GM13976 (cell line): ENCODE measurements around the gene GLIS1.

ENCODE experiments used
- DNase-seq: peaks from one replicate; pipeline ENCODE4 v3.0.0; 2012; ENCODE audit warnings: low spot score
- CTCF ChIP-seq: IDR thresholded peaks from 2 replicates; pipeline ENCODE4 v1.5.1; 2012; ENCODE audit warnings: borderline replicate concordance, mild to moderate bottlenecking; ENCODE audit not compliant: insufficient read depth; ENCODE audit errors: extremely low read depth, missing control alignments, control extremely low read depth
- in situ Hi-C: fragments of 300-500 bp; cut with MboI; formaldehyde crosslinking; loops from one replicate; pipeline ENCODE4 v1.12.0; 2022; ENCODE audit warnings: low sequenced_read_pairs, mixed read lengths, inconsistent platforms; ENCODE audit not compliant: unreplicated experiment

GLIS1 gene

GRCh38 chr1:53529555-53529954 lies 209.4 kb downstream of the GLIS1 start:
- TF ChIP-seq CTCF, result no peak
- in situ Hi-C loops, result no loop called here
- no peak for DNase-seq

GRCh38 chr1:53527368-53527767 lies 211.6 kb downstream of the GLIS1 start:
- in situ Hi-C loops, result no loop called here
- TF ChIP-seq CTCF, result no peak
- no peak for DNase-seq

- in situ Hi-C loops, result no loop called here
- no peak for TF ChIP-seq CTCF
- no peak for DNase-seq
Observed at GRCh38 chr1:53526451-53527101, 212.4 kb downstream of the GLIS1 start.

GRCh38 chr1:53525595-53525994 lies 213.4 kb downstream of the GLIS1 start:
- TF ChIP-seq CTCF, result no peak
- in situ Hi-C loops, result no loop called here
- DNase-seq, result no peak

- no peak for TF ChIP-seq CTCF
- in situ Hi-C loops, result no loop called here
- no peak for DNase-seq
Observed at GRCh38 chr1:53524428-53525375, 214.3 kb downstream of the GLIS1 start.

GRCh38 chr1:53521924-53522552 lies 216.9 kb downstream of the GLIS1 start:
- no peak for TF ChIP-seq CTCF
- DNase-seq, result no peak

More at GRCh38 chr1:53521924-53522552, 216.9 kb downstream of the GLIS1 start:
- in situ Hi-C loops, result no loop called here
